ENCODE data around the gene MUC4.
"Not testable (repeated sequence)": the region's sequence is repeated elsewhere in the genome, so short reads cannot be mapped to it uniquely, and the experiment has no call there.

The MUC4 gene

DNA sequence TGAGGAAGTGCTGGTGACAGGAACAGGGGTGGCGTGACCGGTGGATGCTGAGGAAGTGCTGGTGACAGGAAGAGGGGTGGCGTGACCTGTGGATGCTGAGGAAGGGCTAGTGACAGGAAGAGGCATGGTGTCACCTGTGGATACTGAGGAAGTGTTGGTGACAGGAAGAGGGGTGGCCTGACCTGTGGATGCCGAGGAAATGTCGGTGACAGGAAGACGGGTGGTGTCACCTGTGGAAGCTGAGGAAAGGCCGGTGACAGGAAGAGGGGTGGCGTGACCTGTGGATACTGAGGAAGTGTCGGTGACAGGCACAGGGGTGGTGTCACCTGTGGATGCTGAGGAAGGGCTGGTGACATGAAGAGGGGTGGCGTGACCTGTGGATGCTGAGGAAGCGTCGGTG, 30.5 kb downstream of the MUC4 start:
- DNase-seq: not testable (repeated sequence)

- no peak for DNase-seq
These were observed 33.8 kb downstream of the MUC4 start for GRCh38 chr3:195777975-195778374.

DNA sequence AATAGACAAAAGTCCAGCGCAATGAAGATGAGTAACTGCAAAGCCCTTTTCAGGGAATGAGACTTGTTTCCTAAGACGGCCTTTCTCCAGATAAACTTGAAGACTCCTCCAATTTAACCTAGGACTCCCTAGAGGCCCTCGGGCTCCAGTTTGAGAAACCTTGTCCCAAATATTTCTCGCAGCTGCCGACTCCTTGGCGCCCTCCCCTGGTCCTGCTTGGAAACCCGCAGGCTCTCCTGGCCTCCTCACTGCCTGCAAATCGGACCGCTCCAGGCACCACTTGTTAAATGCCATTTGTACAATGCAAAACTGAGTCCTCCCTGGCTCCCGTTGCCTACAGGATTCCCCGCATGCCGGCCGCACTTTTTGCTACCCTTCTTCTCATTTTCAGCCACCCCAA, 36.8 kb downstream of the MUC4 start:
- DNase-seq: no peak

- no peak for DNase-seq
These were observed 37.7 kb downstream of the MUC4 start for GRCh38 chr3:195773956-195774537.

DNA sequence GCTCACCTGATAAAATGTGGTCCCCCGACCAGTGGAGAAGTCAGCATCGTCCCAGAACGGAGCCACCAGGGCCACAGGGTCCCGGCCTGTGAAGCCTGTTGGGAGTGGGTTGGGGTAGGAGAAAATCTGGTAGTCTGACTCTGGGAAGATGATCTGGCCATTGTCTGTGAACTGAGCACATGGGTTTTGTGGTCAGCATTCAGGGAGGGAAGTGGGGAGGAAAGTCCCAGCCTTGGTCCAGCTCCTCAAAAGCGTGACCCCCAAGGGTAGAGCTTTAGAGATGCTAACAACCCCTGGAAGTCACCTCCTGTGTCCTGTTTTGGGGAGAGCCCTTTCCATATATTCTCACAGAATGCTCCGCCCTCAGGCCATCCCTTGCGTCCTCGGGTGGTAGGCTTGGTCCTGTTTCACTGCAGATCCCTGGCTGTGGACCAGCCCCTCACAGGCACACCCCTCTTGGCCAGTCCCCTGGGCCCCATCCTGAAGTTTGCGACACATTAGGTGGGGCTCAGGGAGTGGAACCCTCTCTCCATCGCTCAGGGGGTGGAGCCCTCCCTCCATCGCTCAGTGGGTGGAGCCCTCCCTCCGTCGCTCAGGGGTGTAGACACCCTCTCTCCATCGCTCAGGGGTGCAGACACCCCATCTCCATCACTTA, 40.0 kb downstream of the MUC4 start:
- DNase-seq: no peak

- not testable (repeated sequence) for DNase-seq
These were observed 40.7 kb downstream of the MUC4 start for GRCh38 chr3:195770841-195771645.

GRCh38 chr3:195770081-195770840, 41.5 kb downstream of the MUC4 start:
- DNase-seq: no peak

GRCh38 chr3:195769551-195769950, 42.2 kb downstream of the MUC4 start:
- no peak for DNase-seq

GRCh38 chr3:195768831-195769303, 42.9 kb downstream of the MUC4 start:
- DNase-seq: no peak

DNA sequence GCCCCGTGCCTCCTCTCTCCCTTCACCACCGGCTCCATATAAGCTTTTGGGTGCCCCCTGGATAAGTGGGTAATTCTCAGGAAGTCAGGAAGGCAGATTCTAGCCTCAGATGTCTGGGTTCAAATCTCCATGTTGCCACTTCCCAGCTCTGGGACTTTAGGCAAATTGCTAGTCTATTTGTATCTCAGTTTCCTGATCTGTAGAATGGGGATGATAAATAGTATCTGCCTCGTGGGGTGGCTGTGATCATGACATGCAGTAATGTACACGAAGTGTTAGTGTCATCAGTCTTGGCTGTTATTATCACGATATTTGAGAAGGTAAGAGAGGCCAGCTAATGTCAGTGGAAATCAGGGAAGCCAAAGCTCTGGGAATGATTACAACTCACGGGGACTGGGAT, 43.3 kb downstream of the MUC4 start:
- DNase-seq: no peak

GRCh38 chr3:195767792-195768191, 43.9 kb downstream of the MUC4 start:
- DNase-seq: no peak

DNA sequence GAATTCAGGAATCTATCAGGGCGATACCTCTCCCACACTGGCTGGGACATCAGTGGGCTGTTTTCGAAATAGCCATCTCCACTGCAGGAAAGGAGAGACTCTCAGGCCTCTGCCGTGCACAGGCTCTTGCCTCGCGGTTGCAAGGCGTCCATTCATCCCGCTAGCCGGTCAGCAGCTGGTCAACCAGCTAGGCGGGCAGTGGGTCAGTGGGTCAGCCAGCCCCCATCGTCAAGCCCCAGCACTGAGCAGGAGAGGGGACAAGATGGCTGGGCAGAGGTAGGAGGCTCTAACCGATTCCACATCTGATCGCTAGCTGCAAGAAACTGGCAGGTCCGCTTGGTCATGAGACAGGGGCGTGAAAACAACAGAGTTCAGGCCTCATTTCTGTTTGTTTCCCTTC, 45.1 kb downstream of the MUC4 start:
- no peak for DNase-seq

- no peak for DNase-seq
These were observed 46.6 kb downstream of the MUC4 start for GRCh38 chr3:195764961-195765706.

DNA sequence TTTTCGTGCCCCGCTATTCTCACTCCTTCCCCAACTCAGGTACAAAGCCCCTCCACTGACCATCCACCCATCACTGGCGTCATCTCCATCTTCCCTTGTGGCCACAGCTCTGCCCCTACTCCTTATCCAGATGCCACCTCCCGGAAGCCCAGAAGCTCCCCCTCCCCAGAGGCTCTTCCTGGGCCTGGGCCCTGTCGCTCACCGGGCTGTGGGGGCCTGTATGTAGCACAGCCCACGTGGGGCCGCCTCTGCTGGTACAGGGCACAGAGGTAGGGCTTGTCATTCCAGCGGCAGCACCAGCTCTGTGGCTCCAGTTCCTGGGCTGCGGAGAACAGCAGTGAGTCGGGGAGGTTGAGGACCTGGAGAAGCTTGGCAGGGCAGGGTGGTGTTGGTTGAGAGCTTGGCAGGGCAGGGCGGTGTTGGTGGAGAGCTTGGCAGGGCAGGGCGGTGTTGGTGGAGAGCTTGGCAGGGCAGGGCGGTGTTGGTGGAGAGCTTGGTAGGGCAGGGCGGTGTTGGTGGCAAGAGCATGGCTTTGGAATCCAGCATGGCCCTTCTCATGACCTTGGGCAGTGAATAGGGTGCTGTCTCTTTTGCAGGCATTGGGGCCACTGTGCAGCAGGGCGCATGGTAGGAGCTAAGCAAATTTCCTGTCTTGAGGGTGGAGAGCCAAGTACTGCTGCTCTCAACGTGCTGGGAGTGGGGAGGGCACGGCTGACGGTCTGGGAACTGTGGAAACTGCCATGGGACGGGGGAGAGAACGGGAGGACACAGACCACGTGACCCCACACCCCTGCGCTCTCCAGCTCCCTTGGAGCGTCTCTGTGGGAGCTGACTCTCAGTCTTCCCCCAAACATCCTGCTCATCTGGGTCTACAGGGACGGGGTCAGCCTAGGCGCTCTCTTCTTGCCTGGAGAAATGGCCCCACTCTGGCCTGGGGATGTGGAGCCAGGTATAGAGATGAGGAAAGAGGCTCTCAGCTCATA, 47.6 kb downstream of the MUC4 start:
- no peak for DNase-seq

- DNase-seq: no peak
These were observed 48.5 kb downstream of the MUC4 start for GRCh38 chr3:195763076-195763830.

GRCh38 chr3:195762611-195763010, 49.1 kb downstream of the MUC4 start:
- no peak for DNase-seq

DNA sequence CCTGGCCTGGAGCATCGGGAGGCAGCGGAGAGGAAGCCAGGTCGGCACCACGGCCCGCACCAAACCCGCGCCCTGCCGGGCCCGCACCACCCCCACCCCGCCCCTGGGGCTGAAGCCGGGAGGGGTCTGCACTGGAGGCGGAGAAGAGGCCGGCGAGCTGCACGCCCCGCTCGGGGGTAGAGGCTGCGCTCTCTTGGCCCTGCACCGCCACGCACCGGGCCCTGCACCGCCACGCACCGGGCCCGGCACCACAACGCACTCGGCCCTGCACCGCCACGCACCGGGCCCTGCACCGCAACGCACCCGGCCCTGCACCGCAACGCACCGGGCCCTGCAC, 49.5 kb downstream of the MUC4 start:
- DNase-seq: no peak

GRCh38 chr3:195761567-195762248, 50.0 kb downstream of the MUC4 start:
- DNase-seq: no peak

GRCh38 chr3:195761123-195761566, 50.6 kb downstream of the MUC4 start:
- no peak for DNase-seq

Measured in activated effector memory CD4-positive, alpha-beta T cell treated with Interleukin-2 at 50 U/mL for 16 hours (primary cell).